ENCODE results near the gene CABLES1.
"Not testable (repeated sequence)": the region's sequence is repeated elsewhere in the genome, so short reads cannot be mapped to it uniquely, and the experiment has no call there.

The CABLES1 gene

DNA sequence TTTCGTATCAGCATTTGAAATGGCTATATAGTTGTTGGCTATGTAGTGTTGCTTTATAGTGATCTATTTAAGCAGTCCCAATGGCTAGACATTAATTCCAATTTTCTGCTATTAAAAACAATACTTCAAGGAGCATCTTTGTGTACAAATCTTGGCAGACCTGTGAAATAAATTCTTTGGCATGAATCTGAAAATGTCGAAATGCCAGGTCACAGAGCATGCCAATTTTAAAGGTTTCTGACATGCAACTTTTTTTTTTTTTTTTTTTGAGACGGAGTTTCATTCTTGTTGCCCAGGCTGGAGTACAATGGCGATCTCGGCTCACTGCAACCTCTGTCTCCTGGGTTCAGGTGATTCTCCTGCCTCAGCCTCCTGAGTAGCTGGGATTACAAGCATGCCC, 26.8 kb upstream of the CABLES1 start:
- in situ Hi-C loops (cut with MboI; ENCODE audit: low sequenced_read_pairs) = no loop called here

DNA sequence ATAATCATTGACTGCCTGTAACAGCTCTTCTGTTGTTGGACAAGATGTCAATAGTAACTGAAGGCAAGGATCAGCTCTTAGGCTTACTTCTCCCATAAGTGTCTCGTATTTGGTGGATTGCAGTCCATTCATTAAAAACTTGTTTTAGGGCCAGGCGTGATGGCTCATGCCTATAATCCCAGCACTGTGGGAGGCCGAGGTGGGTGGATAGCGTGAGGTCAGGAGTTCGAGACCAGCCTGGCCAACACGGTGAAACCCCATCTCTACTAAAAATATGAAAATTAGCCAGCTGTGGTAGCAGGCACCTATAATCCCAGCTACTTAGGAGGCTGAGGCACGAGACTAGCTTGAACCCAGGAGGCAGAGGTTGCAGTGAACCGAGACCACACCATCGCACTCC, 26.1 kb upstream of the CABLES1 start:
- in situ Hi-C loops (cut with MboI; ENCODE audit: low sequenced_read_pairs) = not testable (repeated sequence)

DNA sequence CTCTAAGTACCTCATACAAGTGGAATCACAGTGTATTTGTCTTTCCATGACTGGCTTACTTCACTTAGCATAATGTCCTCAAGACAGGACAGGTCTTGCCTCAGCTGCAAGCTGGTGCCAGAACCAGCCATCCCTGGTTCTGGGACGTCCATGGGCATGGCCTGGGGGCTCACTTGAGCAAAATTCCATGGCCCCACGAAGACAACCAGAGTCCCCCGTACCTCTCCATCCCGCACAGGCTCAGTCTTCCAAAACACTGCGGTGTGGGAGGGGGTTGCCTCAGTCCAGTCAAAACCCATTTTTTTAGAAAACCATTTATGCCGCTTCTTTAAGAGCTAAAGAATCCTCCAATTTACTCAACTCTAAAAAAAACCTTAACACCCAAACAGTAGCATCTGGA, 21.7 kb upstream of the CABLES1 start:
- in situ Hi-C loops (cut with MboI; ENCODE audit: low sequenced_read_pairs) = no loop called here

DNA sequence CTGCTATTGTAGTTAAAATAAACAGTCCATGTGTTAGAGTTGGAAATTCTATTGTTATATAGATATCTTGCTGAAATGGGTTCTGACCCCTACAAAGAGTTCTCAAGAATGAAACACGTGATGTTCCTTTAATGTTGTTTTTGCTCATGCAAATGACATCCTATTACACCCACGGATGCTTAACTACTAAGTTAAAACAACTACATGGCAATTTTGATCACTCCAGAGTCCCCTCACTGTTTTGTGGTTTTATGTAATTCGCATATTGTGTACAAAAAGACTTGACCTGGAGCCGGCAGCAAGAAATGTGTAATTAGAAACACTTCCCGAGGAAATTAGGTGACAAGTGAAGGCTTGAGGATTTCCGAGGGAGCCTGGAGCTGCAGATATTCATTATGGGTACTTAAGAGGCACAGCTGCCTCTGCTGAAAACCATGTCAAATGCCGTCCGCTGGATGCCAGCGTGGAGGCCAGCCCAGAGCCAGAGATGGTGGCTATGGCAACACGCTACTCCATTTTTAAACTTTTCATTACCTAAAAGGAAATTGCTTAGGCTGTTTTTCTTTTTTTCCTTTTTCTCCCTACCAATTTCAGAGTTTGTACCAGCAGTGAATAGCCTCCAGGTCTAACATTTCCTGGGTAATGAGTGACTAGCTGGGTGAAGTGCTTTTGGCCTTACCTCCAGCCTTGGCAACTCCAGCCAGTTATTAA, 21.0 kb upstream of the CABLES1 start:
- in situ Hi-C loops (cut with MboI; ENCODE audit: low sequenced_read_pairs) = no loop called here

DNA sequence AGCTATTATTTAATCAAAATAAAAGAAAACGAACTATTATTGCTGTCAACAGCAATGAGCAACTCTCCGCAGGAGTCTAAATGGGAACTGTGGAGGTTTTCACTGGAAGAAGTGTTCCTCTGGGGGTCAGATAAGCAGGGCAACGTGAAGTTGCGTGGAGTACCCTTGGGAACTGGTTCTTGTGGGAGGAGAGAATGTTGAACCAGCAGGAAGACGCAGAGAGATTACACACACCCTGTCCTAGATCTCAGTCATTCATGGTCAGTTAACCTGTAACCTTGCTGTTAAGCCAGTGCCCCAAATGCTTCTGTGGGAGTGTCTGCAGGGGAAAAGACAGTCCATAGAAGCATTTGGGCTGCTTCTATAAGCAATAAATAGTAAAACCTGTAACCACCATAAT, 20.4 kb upstream of the CABLES1 start:
- in situ Hi-C loops (cut with MboI; ENCODE audit: low sequenced_read_pairs) = no loop called here

DNA sequence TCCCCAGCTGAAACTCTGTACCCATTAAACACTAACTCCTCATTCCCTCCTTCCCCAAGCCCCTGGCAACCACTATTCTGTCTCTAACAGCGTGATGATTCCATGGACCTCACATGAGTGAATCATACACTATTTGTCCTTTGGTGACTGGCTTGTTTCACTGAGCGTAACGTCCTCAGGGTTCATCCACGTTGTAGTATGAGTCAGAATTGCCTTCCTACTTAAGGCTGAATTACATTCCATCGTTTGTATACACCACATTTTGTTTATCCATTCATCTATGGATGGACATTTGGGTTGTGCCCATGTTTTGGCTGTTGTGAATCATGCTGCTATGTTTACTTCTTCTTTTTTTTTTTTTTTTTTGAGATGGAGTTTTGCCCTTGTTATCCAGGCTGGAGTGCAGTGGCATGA, 19.6 kb upstream of the CABLES1 start:
- in situ Hi-C loops (cut with MboI; ENCODE audit: low sequenced_read_pairs) = no loop called here

DNA sequence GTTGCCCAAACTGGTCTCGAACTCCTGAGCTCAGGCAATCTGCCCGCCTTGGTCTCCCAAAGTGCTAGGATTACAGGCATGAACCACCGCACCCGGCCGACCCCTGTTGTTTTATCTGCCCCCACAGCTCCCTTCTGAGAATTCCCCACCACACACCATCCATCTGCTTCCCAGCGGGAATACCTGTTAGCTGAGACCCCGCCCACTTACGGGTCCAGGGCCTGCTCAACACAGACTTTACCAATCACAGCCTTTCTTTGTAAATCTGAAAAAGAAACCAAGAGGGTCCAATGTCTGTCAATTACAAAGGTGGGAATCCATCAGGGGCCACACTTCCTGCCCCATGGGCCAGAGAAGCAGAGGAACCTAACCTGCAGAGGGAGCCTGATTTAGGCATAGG, 14.2 kb upstream of the CABLES1 start:
- in situ Hi-C loops (cut with MboI; ENCODE audit: low sequenced_read_pairs) = no loop called here

DNA sequence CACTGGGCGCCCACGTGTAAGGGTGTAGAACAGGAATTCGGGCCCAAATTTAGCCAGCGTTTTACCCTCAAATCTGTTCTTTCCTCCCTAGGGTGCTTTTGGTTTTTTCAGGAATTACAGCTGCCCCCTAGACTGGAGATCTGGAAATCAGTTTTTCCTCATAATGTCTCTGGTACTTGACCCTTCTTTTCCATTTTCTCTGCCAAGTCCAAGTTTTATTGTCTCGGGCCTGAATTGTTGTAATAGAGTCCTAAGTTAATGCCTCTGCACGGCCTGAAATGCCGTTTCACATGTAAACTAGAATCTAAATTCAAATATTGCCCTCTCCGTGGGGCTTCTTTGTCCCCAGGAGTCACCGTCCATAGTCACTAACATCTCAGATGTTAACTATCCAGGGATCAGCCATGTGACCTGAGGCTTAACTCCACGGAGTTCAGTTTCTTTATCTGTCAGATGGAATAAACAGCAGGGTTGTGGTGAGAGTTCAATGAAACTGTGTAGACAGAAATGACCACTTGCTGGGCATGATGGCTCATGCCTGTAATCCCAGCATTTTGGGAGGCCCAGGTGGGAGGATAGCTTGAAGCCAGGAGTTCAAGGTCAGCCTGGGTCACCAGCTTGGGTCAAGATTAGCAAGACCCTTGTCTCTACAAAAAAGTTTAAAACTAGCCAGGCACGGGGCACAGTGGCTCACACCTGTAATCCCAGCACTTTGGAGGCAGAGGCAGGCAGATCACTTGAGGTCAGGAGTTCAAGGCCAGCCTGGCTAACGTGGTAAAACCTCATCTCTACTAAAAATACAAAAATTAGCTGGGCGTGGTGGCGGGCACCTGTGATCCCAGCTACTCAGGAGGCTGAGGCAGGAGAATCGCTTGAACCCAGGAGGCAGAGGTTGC, 12.7 kb upstream of the CABLES1 start:
- in situ Hi-C loops (cut with MboI; ENCODE audit: low sequenced_read_pairs) = no loop called here

DNA sequence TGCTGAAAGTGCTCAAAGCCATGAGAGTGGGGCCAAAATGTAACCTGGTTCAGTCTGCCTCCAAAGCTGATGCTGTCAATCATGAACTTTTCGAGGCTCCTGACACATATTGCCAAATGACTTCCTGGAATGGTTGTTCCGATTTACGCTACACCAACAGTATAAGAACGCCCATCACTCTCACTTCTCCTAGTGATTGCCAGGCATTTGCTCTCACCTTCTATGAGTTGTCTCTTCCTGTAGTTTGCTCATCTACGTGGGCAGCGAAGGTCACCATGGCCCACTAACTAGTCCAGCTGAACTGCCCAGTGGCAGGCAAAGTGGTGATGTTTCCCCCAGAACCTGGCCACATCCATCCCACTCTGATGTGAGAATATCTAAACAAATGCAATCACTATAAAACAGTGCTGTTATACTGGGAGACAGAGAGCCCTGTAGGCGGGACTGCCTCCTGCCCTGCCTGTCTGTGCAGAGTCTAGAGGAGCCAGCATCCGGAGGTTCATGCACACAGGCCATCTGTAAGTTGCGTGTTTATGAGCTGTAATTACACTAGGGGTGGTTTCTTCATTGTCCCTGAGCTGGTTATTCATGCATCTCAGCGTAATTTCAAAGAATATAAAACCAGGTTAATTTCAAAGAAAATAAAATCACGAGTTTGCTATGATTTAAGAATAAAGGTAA, 8.8 kb upstream of the CABLES1 start:
- in situ Hi-C loops (cut with MboI; ENCODE audit: low sequenced_read_pairs) = loop anchor here (25.0 kb wide), 2 partner anchors 111 to 261 kb away; no protein-coding TSS in a partner anchor

DNA sequence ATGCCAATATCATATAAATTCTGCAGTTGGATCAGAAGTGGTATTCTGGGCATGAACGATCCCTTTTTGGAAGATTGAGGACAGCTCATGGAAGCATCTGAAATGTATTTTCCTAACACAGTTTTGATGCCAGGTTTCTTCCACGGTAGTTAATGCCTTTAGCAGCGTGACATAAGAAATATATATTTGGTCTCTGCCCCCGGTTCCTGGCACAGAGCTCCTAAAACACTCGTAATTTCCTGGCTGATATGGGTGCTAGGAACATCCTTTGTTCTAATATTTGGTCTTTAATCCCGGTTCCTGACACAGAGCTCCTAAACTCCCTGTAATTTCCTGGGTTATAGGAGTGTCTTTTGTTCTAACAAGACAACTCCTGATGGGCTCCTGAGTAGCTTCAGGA, 8.2 kb upstream of the CABLES1 start:
- in situ Hi-C loops (cut with MboI; ENCODE audit: low sequenced_read_pairs) = loop anchor here (25.0 kb wide), 2 partner anchors 110 to 260 kb away; no protein-coding TSS in a partner anchor

DNA sequence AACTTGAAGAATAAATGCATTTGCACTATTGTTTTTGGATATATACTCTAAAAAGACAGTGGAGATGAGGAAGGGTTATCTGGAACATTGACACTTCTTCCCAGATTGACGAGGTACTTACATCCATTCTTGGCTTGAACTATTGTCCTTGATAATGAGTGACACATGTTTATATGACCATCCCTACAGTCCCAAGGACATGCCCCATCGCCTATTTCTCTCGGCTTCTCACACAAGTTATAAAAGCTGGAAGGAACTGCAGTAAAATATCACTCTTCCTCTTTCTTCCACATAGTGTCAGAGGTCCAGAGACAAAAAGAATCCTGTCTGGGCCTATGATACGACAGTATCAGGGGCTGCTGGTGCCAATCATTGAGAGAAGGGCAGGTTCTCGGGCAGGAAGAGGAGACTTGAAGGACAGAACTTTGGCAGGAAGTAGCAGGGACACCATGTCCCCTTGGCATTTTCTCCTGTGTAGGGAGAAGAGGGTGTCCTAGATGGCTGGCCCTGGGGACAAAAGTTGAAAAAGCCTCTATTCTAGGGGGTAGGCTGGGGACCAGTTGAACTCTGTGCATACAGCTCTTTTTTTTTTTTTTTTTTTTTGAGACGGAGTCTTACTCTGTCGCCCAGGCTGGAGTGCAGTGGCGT, 5.8 kb upstream of the CABLES1 start:
- in situ Hi-C loops (cut with MboI; ENCODE audit: low sequenced_read_pairs) = loop anchor here (25.0 kb wide), 2 partner anchors 108 to 258 kb away; no protein-coding TSS in a partner anchor

DNA sequence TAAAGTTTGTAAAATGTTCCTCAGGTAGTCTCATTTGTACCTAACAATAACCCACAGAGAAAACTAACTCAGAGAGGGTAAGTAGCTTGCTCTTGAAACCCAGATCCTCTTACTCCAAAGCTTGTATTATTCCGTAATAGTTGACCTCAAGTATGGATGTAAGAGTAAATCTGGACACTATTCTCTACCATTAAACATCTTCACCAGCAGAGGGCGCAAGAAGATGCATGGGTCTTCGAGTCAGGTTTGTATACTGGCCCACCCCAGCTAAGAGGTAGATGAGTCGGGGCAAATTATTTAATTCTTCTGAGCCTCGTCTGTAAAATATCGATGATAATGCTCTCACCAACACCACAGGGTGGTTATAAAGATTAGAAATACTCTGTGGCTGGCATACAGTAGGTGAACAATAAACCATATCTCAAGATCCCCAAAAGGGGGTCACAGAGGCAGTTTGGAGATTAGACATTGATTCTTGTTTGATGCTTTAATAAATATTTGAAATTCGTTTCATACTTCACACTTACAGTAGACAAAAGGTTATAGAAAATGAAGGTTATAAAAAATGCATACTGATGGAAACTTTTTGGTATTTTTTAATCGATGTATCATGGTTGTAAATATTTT, 3.5 kb upstream of the CABLES1 start:
- in situ Hi-C loops (cut with MboI; ENCODE audit: low sequenced_read_pairs) = loop anchor here (25.0 kb wide), 2 partner anchors 105 to 255 kb away; no protein-coding TSS in a partner anchor

DNA sequence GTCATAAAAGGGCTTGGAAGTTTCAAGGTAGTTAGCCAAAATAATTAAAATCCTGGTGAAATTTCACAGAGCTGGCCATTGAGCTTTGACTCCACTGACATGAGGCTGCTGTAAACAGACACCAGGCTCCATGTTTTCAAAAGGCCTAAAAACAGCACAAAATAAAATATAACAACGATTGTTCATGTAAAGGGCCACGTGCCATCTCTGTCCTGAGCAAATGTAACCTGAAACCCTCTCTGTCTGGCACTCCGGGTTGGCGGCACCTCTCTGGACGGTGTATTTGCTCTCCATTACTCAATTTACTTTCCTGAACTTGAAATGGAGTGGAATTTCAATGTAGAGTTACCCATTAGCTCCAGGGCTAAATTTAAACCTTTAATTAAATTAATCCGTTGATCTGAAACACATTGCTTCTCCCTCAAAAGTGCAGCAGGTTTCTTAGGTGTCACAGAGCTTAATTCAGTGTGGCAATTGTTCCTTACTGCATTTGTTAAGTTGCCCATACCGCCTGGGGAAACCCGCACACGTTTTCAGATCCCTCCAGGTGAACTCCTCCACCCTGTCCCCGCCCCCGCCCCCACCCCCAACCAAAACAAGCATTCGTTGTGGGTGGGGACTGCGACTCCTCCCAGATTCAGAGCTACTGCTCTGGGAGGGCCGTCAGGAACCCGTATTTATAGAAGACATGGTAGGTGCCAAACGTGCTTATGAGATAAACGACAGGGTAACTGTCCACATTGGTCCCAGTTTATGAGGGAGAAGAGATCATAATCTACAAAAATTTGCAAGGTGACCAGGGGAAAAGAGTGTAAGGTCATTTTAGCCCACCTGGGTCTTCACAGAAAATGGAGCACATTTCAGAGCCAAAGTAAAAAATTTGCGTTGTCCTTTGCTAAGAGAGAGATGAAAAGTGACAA, 1.2 kb upstream of the CABLES1 start:
- in situ Hi-C loops (cut with MboI; ENCODE audit: low sequenced_read_pairs) = loop anchor here (25.0 kb wide), 2 partner anchors 103 to 253 kb away; no protein-coding TSS in a partner anchor

DNA sequence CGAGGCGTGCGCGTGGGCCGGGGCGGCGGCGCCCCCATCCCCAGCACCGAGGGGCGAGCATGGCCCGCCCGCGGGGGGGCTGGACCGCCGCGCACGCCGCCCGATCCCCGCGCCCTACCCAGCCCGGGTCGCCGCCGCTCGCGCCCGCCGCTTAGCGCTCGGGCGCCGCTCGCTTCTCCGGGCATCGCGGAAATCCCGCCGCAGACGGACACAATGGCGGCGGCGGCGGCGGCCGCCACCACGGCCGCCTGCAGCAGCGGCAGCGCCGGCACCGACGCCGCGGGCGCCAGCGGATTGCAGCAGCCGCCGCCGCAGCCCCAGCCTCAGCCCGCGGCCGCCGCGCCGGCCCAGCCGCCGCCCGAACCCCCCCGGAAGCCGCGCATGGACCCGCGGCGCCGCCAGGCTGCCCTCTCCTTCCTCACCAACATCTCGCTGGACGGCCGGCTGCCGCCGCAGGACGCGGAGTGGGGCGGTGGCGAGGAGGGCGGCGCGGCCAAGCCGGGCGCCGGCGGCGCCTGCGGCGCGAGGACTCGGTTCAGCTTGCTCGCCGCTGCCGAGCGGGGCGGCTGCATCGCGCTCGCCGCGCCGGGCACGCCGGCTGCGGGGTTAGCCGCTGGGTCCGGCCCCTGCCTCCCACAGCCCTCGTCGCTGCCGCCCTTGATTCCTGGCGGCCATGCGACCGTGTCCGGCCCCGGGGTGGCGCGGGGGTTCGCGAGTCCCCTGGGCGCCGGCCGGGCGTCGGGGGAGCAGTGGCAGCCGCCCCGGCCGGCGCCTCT, 453 bp downstream of the CABLES1 start:
- in situ Hi-C loops (cut with MboI; ENCODE audit: low sequenced_read_pairs) = loop anchor here (25.0 kb wide), 2 partner anchors 102 to 252 kb away; no protein-coding TSS in a partner anchor

DNA sequence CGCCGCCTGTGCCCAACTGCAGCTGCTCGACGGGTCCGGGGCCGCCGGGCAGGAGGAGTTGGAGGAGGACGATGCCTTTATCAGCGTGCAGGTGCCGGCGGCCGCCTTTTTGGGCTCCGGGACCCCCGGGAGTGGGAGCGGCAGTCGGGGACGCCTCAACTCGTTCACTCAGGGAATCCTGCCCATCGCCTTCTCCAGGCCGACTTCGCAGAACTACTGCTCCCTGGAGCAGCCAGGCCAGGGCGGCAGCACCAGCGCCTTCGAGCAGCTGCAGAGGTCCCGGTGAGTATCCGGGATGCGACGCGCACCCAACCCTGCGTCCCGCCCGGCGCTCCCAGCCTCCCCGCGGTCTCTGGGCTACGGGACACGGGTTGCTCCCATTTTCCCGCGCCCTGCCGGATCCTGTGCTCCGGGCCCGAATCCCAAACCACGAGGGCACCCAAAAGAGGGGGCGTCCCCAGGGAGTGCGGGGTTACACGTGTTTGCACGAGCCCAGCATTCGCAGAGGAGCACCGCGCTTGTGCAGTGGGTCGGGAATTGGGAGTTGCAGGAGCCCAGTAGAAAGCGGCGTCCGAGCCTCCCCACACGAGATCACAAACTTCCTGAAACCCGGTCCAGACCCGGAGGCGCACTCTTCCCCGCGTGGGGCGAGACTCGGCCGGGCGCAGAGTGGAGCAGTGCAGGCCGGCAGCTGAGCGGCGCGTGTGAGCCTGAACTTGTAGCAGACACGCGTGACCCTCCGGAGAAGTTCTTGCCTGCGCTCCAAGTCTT, 1.2 kb downstream of the CABLES1 start:
- in situ Hi-C loops (cut with MboI; ENCODE audit: low sequenced_read_pairs) = loop anchor here (25.0 kb wide), 2 partner anchors 101 to 251 kb away; no protein-coding TSS in a partner anchor

DNA sequence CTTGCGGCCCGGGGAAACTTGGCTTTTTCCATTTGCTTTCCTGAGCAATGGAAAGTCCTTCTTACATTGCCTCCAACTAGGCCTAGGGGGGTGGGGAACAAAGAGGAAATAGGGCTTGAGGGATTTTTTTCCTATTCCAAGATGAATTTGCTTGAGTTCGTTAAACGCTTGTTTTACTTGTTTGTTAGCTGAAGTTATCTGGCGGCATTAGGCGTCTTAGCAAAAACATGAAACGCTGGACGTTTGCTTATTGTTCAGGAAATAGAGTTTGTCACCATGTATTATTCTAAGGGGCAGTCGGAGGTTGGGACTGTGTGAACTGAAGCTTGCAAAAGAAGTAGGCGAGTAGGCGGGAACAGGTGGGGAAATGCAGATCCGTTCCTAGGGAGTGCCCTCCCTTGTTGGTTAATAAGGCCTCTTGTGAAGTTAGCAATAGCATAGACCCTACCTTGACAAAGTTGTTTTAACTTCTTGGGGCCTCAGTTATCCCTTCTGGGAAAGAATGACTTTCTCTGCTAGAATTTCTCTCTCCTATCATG, 1.9 kb downstream of the CABLES1 start:
- in situ Hi-C loops (cut with MboI; ENCODE audit: low sequenced_read_pairs) = loop anchor here (25.0 kb wide), 2 partner anchors 100 to 250 kb away; no protein-coding TSS in a partner anchor

DNA sequence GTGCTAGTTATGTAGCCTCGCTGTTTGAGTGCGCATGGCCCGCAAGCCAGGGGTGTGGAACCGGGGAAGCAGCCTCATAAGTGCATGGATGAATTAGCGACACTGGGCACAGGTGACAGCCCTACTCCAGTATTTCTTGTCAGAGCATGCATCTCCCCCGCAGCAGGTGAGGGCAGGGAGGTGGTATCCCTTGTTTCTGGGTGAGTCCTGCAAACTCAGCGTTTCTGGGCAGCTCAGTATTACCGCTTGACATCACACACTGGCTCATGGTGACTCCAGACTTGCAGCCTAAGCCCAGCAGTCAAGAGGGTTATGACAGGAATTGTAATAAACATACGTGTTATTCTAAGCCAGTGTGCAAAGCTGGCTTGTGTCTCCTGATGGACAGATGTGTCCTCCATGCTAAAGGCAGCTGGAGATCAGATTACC, 2.5 kb downstream of the CABLES1 start:
- in situ Hi-C loops (cut with MboI; ENCODE audit: low sequenced_read_pairs) = loop anchor here (25.0 kb wide), 2 partner anchors 99 to 249 kb away; no protein-coding TSS in a partner anchor

Measured in HL-60/S4 treated with phorbol 12-myristate 13-acetate at 8.2 ng/mL for 4 days and 3 days (cell line).